Mesendoderm (in vitro differentiated cells): ENCODE results near the gene TSHZ1.
"Not testable (repeated sequence)": the region's sequence is repeated elsewhere in the genome, so short reads cannot be mapped to it uniquely, and the experiment has no call there.

Source experiments
- DNase-seq: peaks from one replicate; pipeline ENCODE4 v3.0.0; 2013
- H2AK5ac ChIP-seq: 2 replicates; pipeline ENCODE4 v1.6.1; 2013; ENCODE audit warnings: low read length, inconsistent platforms
- H2BK120ac ChIP-seq: 2 replicates; pipeline ENCODE4 v1.6.1; 2013; ENCODE audit warnings: low read depth, mild to moderate bottlenecking, low read length, moderate library complexity, mixed read lengths
- H2BK15ac ChIP-seq: replicated peaks from 2 replicates; pipeline ENCODE4 v1.6.1; 2013; ENCODE audit warnings: low read depth, mild to moderate bottlenecking, moderate library complexity
- H2BK5ac ChIP-seq: 2 replicates; pipeline ENCODE4 v1.6.1; 2013; ENCODE audit warnings: low read length, inconsistent platforms
- H3K18ac ChIP-seq: 2 replicates; pipeline ENCODE4 v1.6.1; 2013; ENCODE audit warnings: mild to moderate bottlenecking, low read length, mixed read lengths
- H3K23ac ChIP-seq: one replicate; pipeline ENCODE4 v1.6.1; 2013; ENCODE audit warnings: low read length
- H3K27ac ChIP-seq: 2 replicates; pipeline ENCODE4 v1.5.1; 2013; ENCODE audit warnings: low read depth, mild to moderate bottlenecking, inconsistent platforms, low read length, moderate library complexity
- H3K27me3 ChIP-seq: 2 replicates; pipeline ENCODE4 v1.6.1; 2013; ENCODE audit warnings: low read length, control low read depth, mild to moderate bottlenecking, inconsistent platforms; ENCODE audit not compliant: insufficient read depth, poor library complexity
- H3K36me3 ChIP-seq: 2 replicates; pipeline ENCODE4 v1.6.1; 2013; ENCODE audit warnings: low read length, inconsistent platforms; ENCODE audit not compliant: control insufficient read depth, insufficient read depth
- H3K4ac ChIP-seq: one replicate; pipeline ENCODE4 v1.6.1; 2013; ENCODE audit warnings: low read depth, mild to moderate bottlenecking, low read length, moderate library complexity
- H3K4me1 ChIP-seq: 2 replicates; pipeline ENCODE4 v1.6.1; 2013; ENCODE audit warnings: low read depth, low read length, inconsistent platforms; ENCODE audit not compliant: control insufficient read depth
- H3K4me2 ChIP-seq: 2 replicates; pipeline ENCODE4 v1.6.1; 2013; ENCODE audit warnings: low read length
- H3K4me3 ChIP-seq: 2 replicates; pipeline ENCODE4 v1.5.1; 2013; ENCODE audit warnings: mild to moderate bottlenecking, low read length
- H3K56ac ChIP-seq: one replicate; pipeline ENCODE4 v1.6.1; 2013; ENCODE audit warnings: low read length
- H3K79me1 ChIP-seq: 2 replicates; pipeline ENCODE4 v1.6.1; 2013; ENCODE audit warnings: low read length, inconsistent platforms
- H3K79me2 ChIP-seq: 2 replicates; pipeline ENCODE4 v1.6.1; 2013; ENCODE audit warnings: mild to moderate bottlenecking, low read length; ENCODE audit not compliant: control insufficient read depth, insufficient read depth
- H3K9ac ChIP-seq: 2 replicates; pipeline ENCODE4 v1.6.1; 2013; ENCODE audit warnings: low read length, inconsistent platforms
- H4K5ac ChIP-seq: one replicate; pipeline ENCODE4 v1.6.1; 2013; ENCODE audit warnings: low read length
- H4K8ac ChIP-seq: one replicate; pipeline ENCODE4 v1.6.1; 2013; ENCODE audit warnings: low read depth, mild to moderate bottlenecking, control low read depth, low read length, moderate library complexity
- WGBS: extraction: QIAGEN DNeasy Blood & Tissue Kit; methylation state at CpG from one replicate; pipeline ENCODE4 v1.1.7; 2013; ENCODE audit warnings: low lambda C conversion rate, missing lambda C conversion rate; ENCODE audit not compliant: insufficient coverage; ENCODE audit errors: extremely low coverage; 5-methylcytosine and 5-hydroxymethylcytosine counted together

The TSHZ1 gene

GRCh38 chr18:75321431-75321830 is 110.8 kb downstream of the TSHZ1 start:
- no peaks in the 10 kb centered on the region for H3K27me3 ChIP-seq
- no peak overlapping the region for H3K27ac ChIP-seq
- H2BK15ac ChIP-seq: no peak overlapping the region
- H3K4me2 ChIP-seq: no peak overlapping the region
- no peak overlapping the region for H4K5ac ChIP-seq
- H3K36me3 ChIP-seq: no peaks in the 10 kb centered on the region
- no peak overlapping the region for H3K56ac ChIP-seq
- H2BK5ac ChIP-seq: no peak overlapping the region
- no peak overlapping the region for H3K23ac ChIP-seq
- H3K4ac ChIP-seq: no peak overlapping the region
- no peak for DNase-seq
- no peak overlapping the region for H3K18ac ChIP-seq
- no peaks in the 10 kb centered on the region for H3K79me1 ChIP-seq
- no peak overlapping the region for H3K9ac ChIP-seq
- no peak overlapping the region for H2AK5ac ChIP-seq
- H2BK120ac ChIP-seq: no peak overlapping the region
- H3K79me2 ChIP-seq: no peaks in the 10 kb centered on the region
- H4K8ac ChIP-seq: no peak overlapping the region
- WGBS: no CpG with 5 or more reads among the region's 6 CpGs
- H3K4me3 ChIP-seq: no peak overlapping the region
- no peaks in the 10 kb centered on the region for H3K4me1 ChIP-seq

- no peak overlapping the region for H3K56ac ChIP-seq
- no peak overlapping the region for H3K9ac ChIP-seq
- H2BK5ac ChIP-seq: no peak overlapping the region
- H4K5ac ChIP-seq: no peak overlapping the region
- no peaks in the 10 kb centered on the region for H3K4me1 ChIP-seq
- H3K18ac ChIP-seq: no peak overlapping the region
- no peaks in the 10 kb centered on the region for H3K36me3 ChIP-seq
- H4K8ac ChIP-seq: no peak overlapping the region
- H3K4me3 ChIP-seq: no peak overlapping the region
- H3K79me2 ChIP-seq: no peaks in the 10 kb centered on the region
- no peak overlapping the region for H2AK5ac ChIP-seq
- H3K4me2 ChIP-seq: no peak overlapping the region
- no peak overlapping the region for H2BK15ac ChIP-seq
- H3K4ac ChIP-seq: no peak overlapping the region
- H3K23ac ChIP-seq: no peak overlapping the region
- H3K79me1 ChIP-seq: no peaks in the 10 kb centered on the region
- DNase-seq: no peak
- H2BK120ac ChIP-seq: no peak overlapping the region
- WGBS: no CpG with 5 or more reads among the region's 11 CpGs
- no peaks in the 10 kb centered on the region for H3K27me3 ChIP-seq
- no peak overlapping the region for H3K27ac ChIP-seq
Observed at GRCh38 chr18:75322206-75322605, 111.6 kb downstream of the TSHZ1 start.

GRCh38 chr18:75323821-75324585 is 113.4 kb downstream of the TSHZ1 start:
- no CpG with 5 or more reads among the region's 8 CpGs for WGBS
- no peaks in the 10 kb centered on the region for H3K36me3 ChIP-seq
- H3K56ac ChIP-seq: no peak overlapping the region
- H3K4ac ChIP-seq: no peak overlapping the region
- H2BK5ac ChIP-seq: no peak overlapping the region
- H3K4me1 ChIP-seq: no peaks in the 10 kb centered on the region
- H3K79me2 ChIP-seq: no peaks in the 10 kb centered on the region
- no peak overlapping the region for H3K27ac ChIP-seq
- no peak overlapping the region for H3K23ac ChIP-seq
- DNase-seq: no peak
- no peaks in the 10 kb centered on the region for H3K27me3 ChIP-seq
- no peak overlapping the region for H2BK120ac ChIP-seq
- no peak overlapping the region for H4K8ac ChIP-seq
- no peak overlapping the region for H3K9ac ChIP-seq
- H4K5ac ChIP-seq: no peak overlapping the region
- no peaks in the 10 kb centered on the region for H3K79me1 ChIP-seq
- no peak overlapping the region for H2AK5ac ChIP-seq
- H3K4me2 ChIP-seq: no peak overlapping the region
- H3K4me3 ChIP-seq: no peak overlapping the region
- H2BK15ac ChIP-seq: no peak overlapping the region
- H3K18ac ChIP-seq: no peak overlapping the region

GRCh38 chr18:75324686-75325257 is 114.2 kb downstream of the TSHZ1 start:
- Histone ChIP-seq H3K56ac (no peak overlapping the region), H3K27me3 (no peaks in the 10 kb centered on the region), H3K36me3 (no peaks in the 10 kb centered on the region), H3K4me2 (no peak overlapping the region), H2BK15ac (no peak overlapping the region), H2BK120ac (no peak overlapping the region), H3K4me1 (no peaks in the 10 kb centered on the region), H3K4me3 (no peak overlapping the region), H2AK5ac (no peak overlapping the region), H3K18ac (no peak overlapping the region), H3K9ac (no peak overlapping the region), H4K5ac (no peak overlapping the region), H3K4ac (no peak overlapping the region), H3K79me2 (no peaks in the 10 kb centered on the region), H2BK5ac (no peak overlapping the region), H3K23ac (no peak overlapping the region), H3K27ac (no peak overlapping the region), H3K79me1 (no peaks in the 10 kb centered on the region), H4K8ac (no peak overlapping the region)
- DNase-seq: no peak
- WGBS: no CpG with 5 or more reads among the region's 2 CpGs

GRCh38 chr18:75329753-75330152 is 119.2 kb downstream of the TSHZ1 start:
- H2AK5ac ChIP-seq, H3K4ac ChIP-seq: not testable (repeated sequence)
- no CpG with 5 or more reads among the region's 2 CpGs for WGBS

More at GRCh38 chr18:75329753-75330152, 119.2 kb downstream of the TSHZ1 start:
- H3K9ac ChIP-seq, H2BK15ac ChIP-seq, H3K4me2 ChIP-seq, H3K18ac ChIP-seq, H3K79me2 ChIP-seq, DNase-seq, H2BK120ac ChIP-seq, H4K5ac ChIP-seq, H2BK5ac ChIP-seq, H3K56ac ChIP-seq, H3K36me3 ChIP-seq, H3K79me1 ChIP-seq, H3K23ac ChIP-seq, H3K27ac ChIP-seq, H3K4me1 ChIP-seq, H3K4me3 ChIP-seq, H4K8ac ChIP-seq, H3K27me3 ChIP-seq: not testable (repeated sequence)
